GM12878 (cell line): ENCODE data around the gene IGFLR1. TPM values are rescaled to one million over a fixed set of nuclear protein-coding genes. Genes with fewer than 3 reads are reported as not detected.

Experiments used
- ATAC-seq: fragments of 200-7000 bp; cut with Tn5 transposase; 3 replicates; pipeline ENCODE4 v1.9.1; 2020; ENCODE audit warnings: mild to moderate bottlenecking, moderate library complexity
- BruUV-seq: library from RNA; stranded (reverse); fragments of 400-500 nt; replicated peaks from 2 replicates; lab custom pipeline; 2021; lab: Mats Ljungman, UMichigan
- CTCF ChIA-PET: fragments of 300-600 bp; sonication (Branson Sonifier 250); formaldehyde crosslinking; extraction: SDS; loops from one replicate; lab custom pipeline; 2021; ENCODE audit warnings: inconsistent platforms; lab: Yijun Ruan, JAX
- POLR2A ChIA-PET: fragments of 350-600 bp; formaldehyde crosslinking; extraction: SDS; loops from one replicate; lab custom pipeline; 2021; ENCODE audit warnings: inconsistent platforms; lab: Charles Lee
- RAD21 ChIA-PET: fragments of 300-600 bp; sonication (Branson Sonifier 250); formaldehyde crosslinking; loops from one replicate; lab custom pipeline; 2023; ENCODE audit warnings: antibody characterized with exemption; ENCODE audit not compliant: unreplicated experiment; lab: Charles Lee
- SMC1A ChIA-PET: fragments of 300-600 bp; sonication (Branson Sonifier 250); formaldehyde crosslinking; loops from one replicate; lab custom pipeline; 2023; ENCODE audit not compliant: unreplicated experiment, uncharacterized antibody; lab: Charles Lee
- DNase-seq: peaks from one replicate; pipeline ENCODE4 v3.0.0-alpha.2; 2011; ENCODE audit warnings: low read depth, low spot score
- FAIRE-seq: peaks from 3 replicates; lab custom pipeline; 2011; peaks lifted over from hg19 to GRCh38; lab: Jason Lieb, UNC
- H2AFZ ChIP-seq: 2 replicates; pipeline ENCODE4 v1.6.0; 2011; ENCODE audit warnings: low read depth, low read length, control low read depth; ENCODE audit not compliant: control insufficient read depth
- H3K27ac ChIP-seq: 2 replicates; pipeline ENCODE4 v1.5.1; 2011; ENCODE audit warnings: control low read depth; ENCODE audit not compliant: control insufficient read depth, insufficient read depth
- H3K27me3 ChIP-seq, 2 experiments: replicated peaks in 1 of 2; 2 replicates each; pipeline versions ENCODE4 v1.6.0 to v1.6.1; 2011; ENCODE audit warnings: low read length in 1 of 2; ENCODE audit not compliant: control insufficient read depth in 2 of 2, insufficient read depth in 2 of 2
- H3K36me3 ChIP-seq, 2 experiments: 2 replicates each; pipeline ENCODE4 v1.5.1; 2011; ENCODE audit warnings: low read length in 1 of 2; ENCODE audit not compliant: control insufficient read depth in 2 of 2, insufficient read depth in 2 of 2
- H3K4me1 ChIP-seq: 2 replicates; pipeline ENCODE4 v1.6.1; 2011; ENCODE audit warnings: mild to moderate bottlenecking, low read length, moderate library complexity, mixed read lengths; ENCODE audit not compliant: control insufficient read depth, insufficient read depth
- H3K4me2 ChIP-seq: 2 replicates; pipeline ENCODE4 v1.6.0; 2011; ENCODE audit warnings: control low read depth; ENCODE audit not compliant: control insufficient read depth, insufficient read depth
- H3K4me3 ChIP-seq: fragments of 200-600 bp; sonication (generic); 2 replicates; pipeline ENCODE4 v1.5.1; 2016
- H3K79me2 ChIP-seq: 2 replicates; pipeline ENCODE4 v1.6.0; 2011; ENCODE audit warnings: low read length; ENCODE audit not compliant: control insufficient read depth, insufficient read depth
- H3K9ac ChIP-seq: 2 replicates; pipeline ENCODE4 v1.8.0; 2011; ENCODE audit warnings: low read length, control low read depth, mixed read lengths; ENCODE audit not compliant: control insufficient read depth, insufficient read depth
- H3K9me3 ChIP-seq: replicated peaks from 3 replicates; pipeline ENCODE4 v1.5.1; 2011; ENCODE audit warnings: mild to moderate bottlenecking, low read length; ENCODE audit not compliant: control insufficient read depth, insufficient read depth
- H4K20me1 ChIP-seq: 2 replicates; pipeline ENCODE4 v1.6.0; 2011; ENCODE audit not compliant: control insufficient read depth, insufficient read depth
- CBFB ChIP-seq: IDR thresholded peaks from 2 replicates; pipeline ENCODE4 v1.6.1; 2016; ENCODE audit warnings: antibody characterized with exemption, low read depth
- CBX3 ChIP-seq: fragments of 200-600 bp; sonication (generic); IDR thresholded peaks from 2 replicates; pipeline ENCODE4 v1.6.1; 2016; ENCODE audit warnings: low read depth, borderline replicate concordance
- IKZF1 ChIP-seq: fragments of 450-650 bp; conservative IDR thresholded peaks from 2 replicates; pipeline ENCODE4 v1.6.1; 2017; ENCODE audit warnings: antibody characterized with exemption, mild to moderate bottlenecking
- NFIC ChIP-seq: IDR thresholded peaks from 2 replicates; pipeline ENCODE4 v1.6.1; 2012; ENCODE audit warnings: low read depth, mild to moderate bottlenecking, inconsistent platforms, low read length, moderate library complexity
- POLR2AphosphoS2 ChIP-seq: IDR thresholded peaks from 2 replicates; pipeline ENCODE4 v1.6.1; 2011; ENCODE audit warnings: low read depth, mild to moderate bottlenecking, low read length, improper control_type of control experiment, moderate library complexity
- POLR2AphosphoS5 ChIP-seq: IDR thresholded peaks from 2 replicates; pipeline ENCODE4 v1.6.1; 2011; ENCODE audit warnings: mild to moderate bottlenecking, low read length, inconsistent platforms
- SMC3 ChIP-seq: IDR thresholded peaks from 2 replicates; pipeline ENCODE4 v1.6.1; 2011; ENCODE audit warnings: low read length, improper control_type of control experiment, borderline replicate concordance
- SREBF1 ChIP-seq: IDR thresholded peaks from 2 replicates; pipeline ENCODE4 v1.6.1; 2012; ENCODE audit warnings: mild to moderate bottlenecking, low read length
- YBX1 ChIP-seq: fragments of 450-650 bp; IDR thresholded peaks from 2 replicates; pipeline ENCODE4 v1.6.1; 2016; ENCODE audit warnings: antibody characterized with exemption
- ZNF24 ChIP-seq: fragments of 450-650 bp; IDR thresholded peaks from 2 replicates; pipeline ENCODE4 v1.6.1; 2017; ENCODE audit warnings: antibody characterized with exemption, mild to moderate bottlenecking
- WGBS: methylation state at CpG from one replicate; pipeline ENCODE4 v1.1.6; 2016; ENCODE audit warnings: low lambda C conversion rate; ENCODE audit not compliant: insufficient replicate concordance, insufficient coverage; ENCODE audit errors: missing lambda C conversion rate; 5-methylcytosine and 5-hydroxymethylcytosine counted together
- in situ Hi-C: fragments of 300-500 bp; cut with MboI; formaldehyde crosslinking; loops from 9 replicates; pipeline ENCODE4 v1.14.3; 2018; ENCODE audit warnings: mixed read lengths
- intact Hi-C: fragments of 100-400 bp; cut with micrococcal nuclease; formaldehyde crosslinking; loops from one replicate; pipeline ENCODE4 v1.14.2; 2022; ENCODE audit not compliant: unreplicated experiment
- polyA plus RNA-seq, 11 experiments: library from polyadenylated mRNA; depleted of rRNA in 4 of 11; unstranded in 6 of 11; stranded (reverse) in 5 of 11; fragments of >200 nt; fragmentation: Nextera tagmentation in 4 of 11; fragmentation: Illumina TruSeq in 1 of 11; extraction: Ambion mirVana in 4 of 11; extraction: Trizol in 1 of 11; gene quantifications; 1 replicate in 1 of 11; 2 replicates in 10 of 11; pipeline versions ENCODE4 v1.2.1 to v1.2.3, GENCODE V29; 2011 to 2016; ENCODE audit warnings: inconsistent platforms in 2 of 11, missing spikeins in 2 of 11, low read depth in 1 of 11
- total RNA-seq, 4 experiments: library from RNA; depleted of rRNA in 3 of 4; stranded (reverse); fragments of >200 nt in 3 of 4; fragmentation: Illumina TruSeq in 1 of 4; extraction: Trizol in 1 of 4; gene quantifications; 2 replicates each; pipeline versions ENCODE4 v1.2.1 to v1.2.3, GENCODE V29; 2013 to 2021
- TF ChIP-seq, protein P1 (sequence below): fragments of 450-650 bp; formaldehyde crosslinking; IDR thresholded peaks from 2 replicates; pipeline ENCODE4 v1.4.0; 2020; ENCODE audit warnings: mild to moderate bottlenecking, moderate library complexity
- TF ChIP-seq, protein P2 (sequence below): IDR thresholded peaks from 2 replicates; pipeline ENCODE4 v1.6.1; 2012; ENCODE audit warnings: low read depth, low read length, improper control_type of control experiment
- TF ChIP-seq, protein P3 (sequence below): fragments of 450-650 bp; IDR thresholded peaks from 2 replicates; pipeline ENCODE4 v1.6.1; 2017; ENCODE audit warnings: borderline replicate concordance
- TF ChIP-seq, protein P4 (sequence below): IDR thresholded peaks from 2 replicates; pipeline ENCODE4 v1.6.1; 2012; ENCODE audit warnings: low read length, inconsistent platforms
- TF ChIP-seq, protein P5 (sequence below): IDR thresholded peaks from 2 replicates; pipeline ENCODE4 v1.6.1; 2011; ENCODE audit warnings: mild to moderate bottlenecking, low read depth, low read length, moderate library complexity; ENCODE audit not compliant: insufficient replicate concordance

IGFLR1 gene
- total and polyA plus RNA-seq, 10 of the 15 experiments (the other 5 are each of a cell fraction or from before 2014, with no cell fraction given), result 2.5 to 39.9 (median 24.8) TPM

DNA sequence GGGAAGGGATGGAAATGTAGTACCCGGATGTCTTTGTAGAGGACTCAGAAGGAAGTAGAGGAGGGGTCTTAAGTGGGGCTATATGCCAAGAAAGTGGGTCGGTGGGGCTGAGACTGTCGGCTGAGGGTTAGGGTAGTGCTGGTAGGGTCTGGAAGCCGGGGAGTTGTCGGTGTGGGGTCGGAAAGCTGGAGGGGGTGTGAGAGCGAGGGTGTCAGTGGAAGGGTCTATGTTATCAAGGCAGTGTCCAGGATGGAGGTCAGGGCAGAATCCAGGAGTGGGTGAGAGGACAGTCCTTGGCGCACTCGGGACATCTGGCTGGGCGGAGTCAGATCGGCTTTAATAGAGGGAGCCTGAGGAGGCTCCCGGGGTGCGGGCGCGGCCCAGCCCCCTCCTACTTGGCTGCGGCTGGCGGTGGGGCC, 12.9 kb upstream of the IGFLR1 start:
- no peak for TF ChIP-seq CBFB
- TF ChIP-seq POLR2AphosphoS2, result no peak
- TF ChIP-seq, protein P1, sequence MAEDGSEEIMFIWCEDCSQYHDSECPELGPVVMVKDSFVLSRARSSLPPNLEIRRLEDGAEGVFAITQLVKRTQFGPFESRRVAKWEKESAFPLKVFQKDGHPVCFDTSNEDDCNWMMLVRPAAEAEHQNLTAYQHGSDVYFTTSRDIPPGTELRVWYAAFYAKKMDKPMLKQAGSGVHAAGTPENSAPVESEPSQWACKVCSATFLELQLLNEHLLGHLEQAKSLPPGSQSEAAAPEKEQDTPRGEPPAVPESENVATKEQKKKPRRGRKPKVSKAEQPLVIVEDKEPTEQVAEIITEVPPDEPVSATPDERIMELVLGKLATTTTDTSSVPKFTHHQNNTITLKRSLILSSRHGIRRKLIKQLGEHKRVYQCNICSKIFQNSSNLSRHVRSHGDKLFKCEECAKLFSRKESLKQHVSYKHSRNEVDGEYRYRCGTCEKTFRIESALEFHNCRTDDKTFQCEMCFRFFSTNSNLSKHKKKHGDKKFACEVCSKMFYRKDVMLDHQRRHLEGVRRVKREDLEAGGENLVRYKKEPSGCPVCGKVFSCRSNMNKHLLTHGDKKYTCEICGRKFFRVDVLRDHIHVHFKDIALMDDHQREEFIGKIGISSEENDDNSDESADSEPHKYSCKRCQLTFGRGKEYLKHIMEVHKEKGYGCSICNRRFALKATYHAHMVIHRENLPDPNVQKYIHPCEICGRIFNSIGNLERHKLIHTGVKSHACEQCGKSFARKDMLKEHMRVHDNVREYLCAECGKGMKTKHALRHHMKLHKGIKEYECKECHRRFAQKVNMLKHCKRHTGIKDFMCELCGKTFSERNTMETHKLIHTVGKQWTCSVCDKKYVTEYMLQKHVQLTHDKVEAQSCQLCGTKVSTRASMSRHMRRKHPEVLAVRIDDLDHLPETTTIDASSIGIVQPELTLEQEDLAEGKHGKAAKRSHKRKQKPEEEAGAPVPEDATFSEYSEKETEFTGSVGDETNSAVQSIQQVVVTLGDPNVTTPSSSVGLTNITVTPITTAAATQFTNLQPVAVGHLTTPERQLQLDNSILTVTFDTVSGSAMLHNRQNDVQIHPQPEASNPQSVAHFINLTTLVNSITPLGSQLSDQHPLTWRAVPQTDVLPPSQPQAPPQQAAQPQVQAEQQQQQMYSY (CRISPR knock-in tag), result no peak
- no peak for TF ChIP-seq SREBF1
- TF ChIP-seq SMC3, result no peak
- TF ChIP-seq IKZF1, result no peak
- TF ChIP-seq, protein P2, sequence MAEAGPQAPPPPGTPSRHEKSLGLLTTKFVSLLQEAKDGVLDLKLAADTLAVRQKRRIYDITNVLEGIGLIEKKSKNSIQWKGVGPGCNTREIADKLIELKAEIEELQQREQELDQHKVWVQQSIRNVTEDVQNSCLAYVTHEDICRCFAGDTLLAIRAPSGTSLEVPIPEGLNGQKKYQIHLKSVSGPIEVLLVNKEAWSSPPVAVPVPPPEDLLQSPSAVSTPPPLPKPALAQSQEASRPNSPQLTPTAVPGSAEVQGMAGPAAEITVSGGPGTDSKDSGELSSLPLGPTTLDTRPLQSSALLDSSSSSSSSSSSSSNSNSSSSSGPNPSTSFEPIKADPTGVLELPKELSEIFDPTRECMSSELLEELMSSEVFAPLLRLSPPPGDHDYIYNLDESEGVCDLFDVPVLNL, result no peak
- TF ChIP-seq, protein P3, sequence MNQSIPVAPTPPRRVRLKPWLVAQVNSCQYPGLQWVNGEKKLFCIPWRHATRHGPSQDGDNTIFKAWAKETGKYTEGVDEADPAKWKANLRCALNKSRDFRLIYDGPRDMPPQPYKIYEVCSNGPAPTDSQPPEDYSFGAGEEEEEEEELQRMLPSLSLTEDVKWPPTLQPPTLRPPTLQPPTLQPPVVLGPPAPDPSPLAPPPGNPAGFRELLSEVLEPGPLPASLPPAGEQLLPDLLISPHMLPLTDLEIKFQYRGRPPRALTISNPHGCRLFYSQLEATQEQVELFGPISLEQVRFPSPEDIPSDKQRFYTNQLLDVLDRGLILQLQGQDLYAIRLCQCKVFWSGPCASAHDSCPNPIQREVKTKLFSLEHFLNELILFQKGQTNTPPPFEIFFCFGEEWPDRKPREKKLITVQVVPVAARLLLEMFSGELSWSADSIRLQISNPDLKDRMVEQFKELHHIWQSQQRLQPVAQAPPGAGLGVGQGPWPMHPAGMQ, result no peak
- TF ChIP-seq CBX3, result no peak
- TF ChIP-seq ZNF24, result no peak
- TF ChIP-seq, protein P4, sequence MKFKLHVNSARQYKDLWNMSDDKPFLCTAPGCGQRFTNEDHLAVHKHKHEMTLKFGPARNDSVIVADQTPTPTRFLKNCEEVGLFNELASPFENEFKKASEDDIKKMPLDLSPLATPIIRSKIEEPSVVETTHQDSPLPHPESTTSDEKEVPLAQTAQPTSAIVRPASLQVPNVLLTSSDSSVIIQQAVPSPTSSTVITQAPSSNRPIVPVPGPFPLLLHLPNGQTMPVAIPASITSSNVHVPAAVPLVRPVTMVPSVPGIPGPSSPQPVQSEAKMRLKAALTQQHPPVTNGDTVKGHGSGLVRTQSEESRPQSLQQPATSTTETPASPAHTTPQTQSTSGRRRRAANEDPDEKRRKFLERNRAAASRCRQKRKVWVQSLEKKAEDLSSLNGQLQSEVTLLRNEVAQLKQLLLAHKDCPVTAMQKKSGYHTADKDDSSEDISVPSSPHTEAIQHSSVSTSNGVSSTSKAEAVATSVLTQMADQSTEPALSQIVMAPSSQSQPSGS, result no peak
- TF ChIP-seq NFIC, result no peak
- TF ChIP-seq POLR2AphosphoS5, result no peak
- no peak for TF ChIP-seq YBX1
- TF ChIP-seq, protein P5, sequence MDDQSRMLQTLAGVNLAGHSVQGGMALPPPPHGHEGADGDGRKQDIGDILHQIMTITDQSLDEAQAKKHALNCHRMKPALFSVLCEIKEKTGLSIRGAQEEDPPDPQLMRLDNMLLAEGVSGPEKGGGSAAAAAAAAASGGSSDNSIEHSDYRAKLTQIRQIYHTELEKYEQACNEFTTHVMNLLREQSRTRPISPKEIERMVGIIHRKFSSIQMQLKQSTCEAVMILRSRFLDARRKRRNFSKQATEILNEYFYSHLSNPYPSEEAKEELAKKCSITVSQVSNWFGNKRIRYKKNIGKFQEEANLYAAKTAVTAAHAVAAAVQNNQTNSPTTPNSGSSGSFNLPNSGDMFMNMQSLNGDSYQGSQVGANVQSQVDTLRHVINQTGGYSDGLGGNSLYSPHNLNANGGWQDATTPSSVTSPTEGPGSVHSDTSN, result no peak
- TF ChIP-seq, all 136 proteins: peak for 0
- H3K4me2 ChIP-seq, result no peak overlapping the region
- peaks cover 15% of the 10 kb centered on the region for H3K4me1 ChIP-seq
- intact Hi-C loops, result no loop called here
- H3K27me3 ChIP-seq, result no peaks in the 10 kb centered on the region
- WGBS, result 96% methylated on average over 17 of the region's 17 CpGs
- no peak overlapping the region for H3K9ac ChIP-seq
- ChIA-PET SMC1A (no interaction called here), POLR2A (interaction anchor here (0.6 kb wide), 1 partner anchor 8 kb away, joined by 4 read pairs; no protein-coding TSS in a partner anchor), RAD21 (no interaction called here), CTCF (no interaction called here)
- no peak overlapping the region for H2AFZ ChIP-seq
- H3K4me3 ChIP-seq, result no peak overlapping the region
- no peaks in the 10 kb centered on the region for H4K20me1 ChIP-seq
- FAIRE-seq, result no peak
- peaks cover 11% of the 10 kb centered on the region for H3K79me2 ChIP-seq
- H3K27ac ChIP-seq, result no peak overlapping the region
- ATAC-seq, result no peak
- peaks cover 0 to 2% of the 10 kb centered on the region in 2 experiments; a peak in 2 of 4 replicates for H3K36me3 ChIP-seq
- DNase-seq, result no peak
- in situ Hi-C loops, result no loop called here
- BruUV-seq, result no TSS peak
- H3K9me3 ChIP-seq, result no peaks in the 10 kb centered on the region
